AG09309 (cell line): ENCODE data around the gene LIF.

ENCODE experiments used
- DNase-seq: peaks from one replicate; pipeline ENCODE4 v3.0.0-alpha.2; 2010; ENCODE audit warnings: low read depth
- H3K4me3 ChIP-seq: 2 replicates; pipeline ENCODE4 v1.5.1; 2011; ENCODE audit warnings: mild to moderate bottlenecking, low read depth, low read length, moderate library complexity; ENCODE audit not compliant: control insufficient read depth
- TF ChIP-seq, protein P1 (sequence below): IDR thresholded peaks from 2 replicates; pipeline ENCODE4 v1.5.1; 2011; ENCODE audit warnings: mild to moderate bottlenecking, low read depth, low read length, inconsistent platforms; ENCODE audit not compliant: insufficient read depth, control insufficient read depth; ENCODE audit errors: missing control alignments

The LIF gene

DNA sequence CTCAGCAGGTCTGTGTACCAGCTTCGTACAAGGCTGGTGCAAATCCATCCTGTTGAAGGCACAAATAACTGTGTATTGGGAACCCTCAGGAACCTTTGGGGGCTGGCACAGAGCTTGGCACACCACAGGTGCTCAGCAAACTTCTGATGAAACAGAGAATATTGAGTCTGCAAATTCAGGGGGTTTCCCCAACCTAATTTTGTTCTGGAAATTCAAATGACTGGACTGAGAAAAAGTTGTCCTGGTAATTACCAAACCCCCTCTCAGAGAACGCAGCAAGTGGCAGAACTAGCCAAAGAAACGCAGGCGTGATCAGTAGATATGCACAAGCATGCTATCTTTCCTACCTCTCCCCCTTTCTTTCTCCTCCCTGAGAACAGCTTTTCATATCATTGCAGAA lies 47.6 kb downstream of the LIF start:
- no peak overlapping the region for H3K4me3 ChIP-seq
- DNase-seq = no peak
- TF ChIP-seq, protein P1, sequence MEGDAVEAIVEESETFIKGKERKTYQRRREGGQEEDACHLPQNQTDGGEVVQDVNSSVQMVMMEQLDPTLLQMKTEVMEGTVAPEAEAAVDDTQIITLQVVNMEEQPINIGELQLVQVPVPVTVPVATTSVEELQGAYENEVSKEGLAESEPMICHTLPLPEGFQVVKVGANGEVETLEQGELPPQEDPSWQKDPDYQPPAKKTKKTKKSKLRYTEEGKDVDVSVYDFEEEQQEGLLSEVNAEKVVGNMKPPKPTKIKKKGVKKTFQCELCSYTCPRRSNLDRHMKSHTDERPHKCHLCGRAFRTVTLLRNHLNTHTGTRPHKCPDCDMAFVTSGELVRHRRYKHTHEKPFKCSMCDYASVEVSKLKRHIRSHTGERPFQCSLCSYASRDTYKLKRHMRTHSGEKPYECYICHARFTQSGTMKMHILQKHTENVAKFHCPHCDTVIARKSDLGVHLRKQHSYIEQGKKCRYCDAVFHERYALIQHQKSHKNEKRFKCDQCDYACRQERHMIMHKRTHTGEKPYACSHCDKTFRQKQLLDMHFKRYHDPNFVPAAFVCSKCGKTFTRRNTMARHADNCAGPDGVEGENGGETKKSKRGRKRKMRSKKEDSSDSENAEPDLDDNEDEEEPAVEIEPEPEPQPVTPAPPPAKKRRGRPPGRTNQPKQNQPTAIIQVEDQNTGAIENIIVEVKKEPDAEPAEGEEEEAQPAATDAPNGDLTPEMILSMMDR = no peak

DNA sequence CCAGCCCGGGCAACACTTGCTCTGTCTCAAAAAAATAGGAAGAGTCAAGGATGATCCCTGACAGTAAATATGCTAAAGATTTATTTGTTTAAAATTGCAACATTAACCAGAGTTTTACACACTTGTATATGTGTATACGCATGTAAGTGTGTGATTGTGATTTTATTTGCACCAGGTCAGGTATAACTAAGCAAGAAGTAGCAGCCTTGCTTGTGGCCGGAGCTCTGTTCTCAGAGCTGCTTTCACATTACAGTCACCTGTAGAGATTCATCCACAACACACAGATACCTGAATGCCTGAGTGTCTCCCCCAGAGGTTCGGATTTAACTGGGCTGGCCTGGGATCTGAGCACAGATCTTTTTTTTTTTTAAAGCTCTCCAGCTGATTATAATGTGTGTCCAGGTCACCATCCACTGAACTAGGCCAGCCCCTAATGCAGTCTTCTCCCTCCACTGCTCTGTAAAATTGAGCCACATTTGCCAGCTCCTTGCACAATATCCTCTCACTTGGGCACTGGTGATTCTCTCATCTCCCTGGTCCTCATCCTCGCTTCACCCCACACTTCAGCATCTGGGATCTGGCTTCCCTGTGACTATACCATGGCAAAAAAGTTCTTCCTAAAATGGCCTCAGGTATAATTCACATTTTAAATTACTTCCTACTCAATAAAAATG lies 48.3 kb downstream of the LIF start:
- no peak for DNase-seq

DNA sequence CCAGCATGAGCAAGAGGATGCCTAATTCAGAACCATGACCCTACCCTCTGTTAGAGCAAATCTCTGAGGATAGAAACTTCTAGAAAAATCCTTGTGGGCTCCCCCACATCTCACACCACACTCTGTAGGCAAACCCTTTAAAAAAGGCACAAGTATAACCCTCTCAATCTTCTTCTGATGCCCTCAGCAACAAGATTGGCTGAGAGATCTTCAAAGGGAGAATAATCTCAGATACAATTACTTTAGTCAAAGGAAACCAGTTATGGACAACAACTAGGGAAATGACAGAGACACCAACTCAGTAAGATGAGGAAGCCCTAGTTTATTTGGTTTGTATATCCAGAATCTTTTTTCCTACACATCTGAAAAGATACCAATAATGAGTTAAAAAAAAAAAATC lies 49.2 kb downstream of the LIF start:
- DNase-seq = no peak
- no peak overlapping the region for H3K4me3 ChIP-seq
- TF ChIP-seq, protein P1 = no peak

More for the DNA sequence above, 48.3 kb downstream of the LIF start:
- TF ChIP-seq, protein P1 = no peak
- H3K4me3 ChIP-seq = no peak overlapping the region

DNA sequence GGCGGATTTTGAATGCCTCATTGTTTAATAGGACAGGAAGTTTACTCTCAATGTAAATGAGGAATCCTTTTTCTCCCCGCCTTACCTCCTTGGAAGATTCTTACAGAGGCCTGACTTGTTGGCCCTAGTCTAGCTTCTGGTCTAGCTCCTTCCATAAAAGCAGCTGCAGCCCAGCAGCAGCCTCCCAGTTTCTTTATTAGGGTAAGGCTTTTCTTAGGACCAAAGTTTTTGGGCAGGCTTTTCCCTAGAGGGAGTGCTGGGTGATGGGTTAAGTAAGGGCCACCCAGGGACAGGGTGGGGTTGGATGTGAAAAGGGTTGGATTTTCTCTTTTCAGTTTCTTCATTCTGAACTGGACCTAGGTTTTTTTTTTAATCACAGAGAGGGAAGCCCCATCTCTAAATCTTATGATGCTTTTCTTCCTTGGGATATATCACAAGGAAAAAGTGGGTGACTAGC lies 49.7 kb downstream of the LIF start:
- TF ChIP-seq, protein P1 = no peak
- DNase-seq = no peak
- H3K4me3 ChIP-seq = no peak overlapping the region

DNA sequence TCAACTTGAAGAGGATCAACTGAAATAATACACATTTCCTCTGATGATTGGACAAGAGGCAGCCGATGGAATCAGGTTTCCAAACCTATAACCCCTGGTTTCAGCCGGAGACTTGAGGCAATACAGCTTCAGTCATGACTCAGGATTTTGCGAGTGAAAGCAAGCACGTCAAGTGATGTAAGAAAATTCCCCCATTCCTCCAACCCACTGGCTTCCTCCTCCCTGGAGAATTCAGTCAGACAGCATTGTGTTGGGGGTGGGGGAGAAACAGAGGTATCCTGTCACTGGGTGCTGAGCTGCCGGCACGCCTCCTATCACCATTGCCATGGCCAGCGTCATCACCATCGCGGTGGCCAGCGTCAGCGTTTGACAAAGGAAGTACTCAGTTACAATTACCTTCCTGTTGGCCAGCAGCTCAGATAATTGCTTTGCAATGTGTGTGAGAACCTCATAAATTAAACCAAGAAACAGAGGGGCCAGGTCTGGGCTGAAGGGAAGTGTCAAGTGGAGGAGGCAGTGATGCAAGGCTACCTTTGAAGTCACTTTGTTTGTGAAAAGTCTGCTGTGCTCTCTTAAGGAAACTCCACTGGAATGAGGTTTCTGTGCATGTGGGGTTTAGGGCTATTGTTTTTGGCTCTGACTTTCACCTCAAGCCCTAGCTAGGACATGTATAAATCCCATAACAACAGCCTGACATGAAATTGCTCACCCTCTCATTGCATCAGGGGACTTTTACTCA lies 50.2 kb downstream of the LIF start:
- no peak overlapping the region for H3K4me3 ChIP-seq

DNA sequence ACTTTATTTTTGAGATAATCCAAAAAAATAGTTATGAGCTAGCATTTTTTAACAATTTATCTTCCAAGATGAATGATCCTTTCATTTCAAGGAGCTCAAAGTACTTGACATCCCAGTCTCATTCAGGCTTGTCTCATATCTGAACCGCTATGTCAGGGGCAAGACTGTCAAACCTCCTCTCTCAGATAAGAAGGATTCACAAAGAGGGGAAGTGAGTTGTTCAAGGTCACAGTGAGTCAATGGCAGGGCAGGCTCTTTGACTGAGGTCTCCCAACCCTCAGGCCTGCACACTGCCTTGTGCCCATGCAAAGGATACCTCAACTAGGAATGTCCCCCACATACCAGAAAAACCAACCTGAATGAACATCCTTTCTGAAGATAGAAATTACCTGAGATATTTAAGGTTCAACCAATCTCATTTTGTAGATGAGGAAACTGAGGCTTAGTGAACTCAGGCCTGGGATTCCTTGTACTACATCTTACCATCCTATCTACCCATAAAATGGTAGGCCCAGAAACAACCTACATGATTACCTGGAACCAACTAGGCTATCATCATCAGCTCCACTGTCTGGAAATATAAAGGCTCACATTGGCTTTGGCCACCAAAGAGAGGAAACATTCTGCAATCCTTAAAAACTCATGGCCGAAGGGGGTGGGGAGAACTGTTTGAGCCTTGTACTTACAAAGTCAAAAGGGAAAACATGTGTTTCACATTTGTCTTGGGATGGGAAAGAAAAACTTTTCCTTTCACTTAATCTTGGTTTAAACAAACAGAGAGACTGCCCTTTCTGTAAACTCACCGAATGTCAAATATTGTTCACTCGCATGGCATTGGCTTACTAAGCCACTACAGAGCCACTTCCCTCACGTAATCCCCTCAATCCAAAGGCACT lies 51.1 kb downstream of the LIF start:
- DNase-seq = no peak
- no peak overlapping the region for H3K4me3 ChIP-seq
- TF ChIP-seq, protein P1 = no peak

More for the DNA sequence above, 50.2 kb downstream of the LIF start:
- TF ChIP-seq, protein P1 = no peak
- DNase-seq = peak; percentile 100
